Adrenal gland (tissue), 5 donors: ENCODE data around the gene CA10.

Experiments used
- POLR2A ChIP-seq, 2 donors: fragments of 450-650 bp; IDR thresholded peaks; one replicate each; pipeline ENCODE4 v1.6.1; 2017; ENCODE audit warnings: antibody characterized with exemption in 2 of 2, mild to moderate bottlenecking in 2 of 2, moderate library complexity in 1 of 2
- TF ChIP-seq, protein P1 (sequence below), 6 experiments: fragments of 450-650 bp in 4 of 6; fragments of 200-600 bp in 2 of 6; sonication (generic) in 1 of 6; IDR thresholded peaks; 1 replicate in 5 of 6; 2 replicates in 1 of 6; pipeline versions ENCODE4 v1.5.1 to v1.8.0; 2016 to 2021; ENCODE audit warnings: antibody characterized with exemption in 6 of 6, mild to moderate bottlenecking in 2 of 6, moderate library complexity in 1 of 6
- donor health status: DM: no; HTN: no; CAD: no.

GRCh38 chr17:51904379-51904778 is 254.1 kb downstream of the CA10 start:
- no peak for TF ChIP-seq POLR2A (IDR thresholded peaks at IDR 0.05)
- TF ChIP-seq, protein P1, sequence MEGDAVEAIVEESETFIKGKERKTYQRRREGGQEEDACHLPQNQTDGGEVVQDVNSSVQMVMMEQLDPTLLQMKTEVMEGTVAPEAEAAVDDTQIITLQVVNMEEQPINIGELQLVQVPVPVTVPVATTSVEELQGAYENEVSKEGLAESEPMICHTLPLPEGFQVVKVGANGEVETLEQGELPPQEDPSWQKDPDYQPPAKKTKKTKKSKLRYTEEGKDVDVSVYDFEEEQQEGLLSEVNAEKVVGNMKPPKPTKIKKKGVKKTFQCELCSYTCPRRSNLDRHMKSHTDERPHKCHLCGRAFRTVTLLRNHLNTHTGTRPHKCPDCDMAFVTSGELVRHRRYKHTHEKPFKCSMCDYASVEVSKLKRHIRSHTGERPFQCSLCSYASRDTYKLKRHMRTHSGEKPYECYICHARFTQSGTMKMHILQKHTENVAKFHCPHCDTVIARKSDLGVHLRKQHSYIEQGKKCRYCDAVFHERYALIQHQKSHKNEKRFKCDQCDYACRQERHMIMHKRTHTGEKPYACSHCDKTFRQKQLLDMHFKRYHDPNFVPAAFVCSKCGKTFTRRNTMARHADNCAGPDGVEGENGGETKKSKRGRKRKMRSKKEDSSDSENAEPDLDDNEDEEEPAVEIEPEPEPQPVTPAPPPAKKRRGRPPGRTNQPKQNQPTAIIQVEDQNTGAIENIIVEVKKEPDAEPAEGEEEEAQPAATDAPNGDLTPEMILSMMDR (IDR thresholded peaks at IDR 0.05): no peak
